Ovary (tissue), 9 donors: ENCODE measurements around the gene PPIL4. TPM values are rescaled to one million over a fixed set of nuclear protein-coding genes. Genes with fewer than 3 reads are reported as not detected.

ENCODE experiments used
- DNase-seq, 5 donors: peaks; one replicate each; pipeline ENCODE4 v3.0.0-alpha.2; 2019 to 2020
- H3K27ac ChIP-seq, 2 donors: fragments of 200-600 bp; one replicate each; pipeline versions ENCODE4 v1.5.1 to v1.8.0; 2019 to 2022
- H3K27me3 ChIP-seq: fragments of 200-600 bp; one replicate; pipeline ENCODE4 v1.8.0; 2022
- H3K36me3 ChIP-seq: fragments of 200-600 bp; sonication (generic); one replicate; pipeline ENCODE4 v1.5.1; 2019
- H3K4me1 ChIP-seq: one replicate; pipeline ENCODE4 v1.8.1; 2013; ENCODE audit warnings: mild to moderate bottlenecking, moderate library complexity; ENCODE audit not compliant: insufficient read depth
- H3K4me3 ChIP-seq: fragments of 200-600 bp; sonication (generic); one replicate; pipeline ENCODE4 v1.5.1; 2017
- H3K9me3 ChIP-seq, 2 donors: fragments of 200-600 bp in 1 of 2; sonication (generic) in 1 of 2; one replicate each; pipeline versions ENCODE4 v1.5.1 to v1.8.1; 2013 to 2019; ENCODE audit warnings: mild to moderate bottlenecking in 1 of 2, moderate library complexity in 1 of 2
- EP300 ChIP-seq: sonication (generic); formaldehyde crosslinking; IDR thresholded peaks from one replicate; pipeline ENCODE4 v1.6.1; 2017; ENCODE audit warnings: antibody characterized with exemption
- POLR2A ChIP-seq: fragments of 450-650 bp; IDR thresholded peaks from one replicate; pipeline ENCODE4 v1.6.1; 2017; ENCODE audit warnings: antibody characterized with exemption, mild to moderate bottlenecking, moderate library complexity
- WGBS, 3 donors: extraction: QIAGEN DNeasy Blood & Tissue Kit in 1 of 3; methylation state at CpG; one replicate each; pipeline versions ENCODE4 v1.1.5 to v1.1.7; 2013 to 2017; 5-methylcytosine and 5-hydroxymethylcytosine counted together
- intact Hi-C, 4 donors: fragments of 100-400 bp; cut with DNase I; formaldehyde crosslinking; loops; one replicate each; pipeline versions ENCODE4 v1.11.0 to v1.15.1; 2022 to 2023
- polyA plus RNA-seq, 2 donors: library from polyadenylated mRNA; stranded (reverse); fragments of 200-250 nt in 1 of 2; fragments of 350-450 nt in 1 of 2; fragmentation: Illumina TruSeq in 1 of 2; extraction: RNeasy Lipid Tissue Mini Kit (QIAGEN cat#74804) in 1 of 2; gene quantifications; one replicate each; pipeline ENCODE4 v1.2.3, GENCODE V29; 2013 to 2014
- total RNA-seq, 7 donors: library from RNA; depleted of rRNA in 2 of 7; stranded (reverse); fragments of >200 nt in 2 of 7; fragmentation: NEBNext Ultra II Directional in 3 of 7; extraction: Animal tissue kit (Norgen Biotek cat#: 25700) in 3 of 7; gene quantifications; one replicate each; pipeline versions ENCODE4 v1.1.0 to v1.2.4, GENCODE V29; 2016 to 2023
- TF ChIP-seq, protein P1 (sequence below), 3 donors: fragments of 450-650 bp in 2 of 3; fragments of 200-600 bp in 1 of 3; IDR thresholded peaks; one replicate each; pipeline versions ENCODE4 v1.5.1 to v1.8.0; 2016 to 2022; ENCODE audit warnings: antibody characterized with exemption in 3 of 3, mild to moderate bottlenecking in 1 of 3
- donor health status: DM: no; HTN: no; CAD: no; lungs with moderate emphysema.
- donor health status: DM: no; HTN: no; CAD: no.
- donor health status: Bipolar disorder and iron deficiency.
- donor health status: DM: yes; HTN: yes; CAD: no.
- donor health status: DM: no; HTN: no; CAD: no.
- donor health status: DM: yes; HTN: yes; CAD: no.

Gene PPIL4
- total and polyA plus RNA-seq, 9 donors = 29.4 to 50.6 (median 37.8) TPM

GRCh38 chr6:149560736-149561135 lies 14.9 kb upstream of the PPIL4 start:
- Histone ChIP-seq H3K4me3 (no peak overlapping the region), H3K27ac (no peak overlapping the region), H3K36me3 (no peaks in the 10 kb centered on the region), H3K9me3 (no peaks in the 10 kb centered on the region), H3K4me1 (no peaks in the 10 kb centered on the region), H3K27me3 (no peaks in the 10 kb centered on the region)
- no peak for TF ChIP-seq EP300
- TF ChIP-seq, protein P1, sequence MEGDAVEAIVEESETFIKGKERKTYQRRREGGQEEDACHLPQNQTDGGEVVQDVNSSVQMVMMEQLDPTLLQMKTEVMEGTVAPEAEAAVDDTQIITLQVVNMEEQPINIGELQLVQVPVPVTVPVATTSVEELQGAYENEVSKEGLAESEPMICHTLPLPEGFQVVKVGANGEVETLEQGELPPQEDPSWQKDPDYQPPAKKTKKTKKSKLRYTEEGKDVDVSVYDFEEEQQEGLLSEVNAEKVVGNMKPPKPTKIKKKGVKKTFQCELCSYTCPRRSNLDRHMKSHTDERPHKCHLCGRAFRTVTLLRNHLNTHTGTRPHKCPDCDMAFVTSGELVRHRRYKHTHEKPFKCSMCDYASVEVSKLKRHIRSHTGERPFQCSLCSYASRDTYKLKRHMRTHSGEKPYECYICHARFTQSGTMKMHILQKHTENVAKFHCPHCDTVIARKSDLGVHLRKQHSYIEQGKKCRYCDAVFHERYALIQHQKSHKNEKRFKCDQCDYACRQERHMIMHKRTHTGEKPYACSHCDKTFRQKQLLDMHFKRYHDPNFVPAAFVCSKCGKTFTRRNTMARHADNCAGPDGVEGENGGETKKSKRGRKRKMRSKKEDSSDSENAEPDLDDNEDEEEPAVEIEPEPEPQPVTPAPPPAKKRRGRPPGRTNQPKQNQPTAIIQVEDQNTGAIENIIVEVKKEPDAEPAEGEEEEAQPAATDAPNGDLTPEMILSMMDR (IDR thresholded peaks at IDR 0.05) = no peak
- TF ChIP-seq POLR2A = no peak
- 63 to 77% (median 72%) methylated on average over 3 of the region's 3 CpGs for WGBS, 3 donors
- intact Hi-C loops = no loop called here
- no peak for DNase-seq

GRCh38 chr6:149559389-149559788 lies 13.5 kb upstream of the PPIL4 start:
- no peak overlapping the region for H3K4me3 ChIP-seq

DNA sequence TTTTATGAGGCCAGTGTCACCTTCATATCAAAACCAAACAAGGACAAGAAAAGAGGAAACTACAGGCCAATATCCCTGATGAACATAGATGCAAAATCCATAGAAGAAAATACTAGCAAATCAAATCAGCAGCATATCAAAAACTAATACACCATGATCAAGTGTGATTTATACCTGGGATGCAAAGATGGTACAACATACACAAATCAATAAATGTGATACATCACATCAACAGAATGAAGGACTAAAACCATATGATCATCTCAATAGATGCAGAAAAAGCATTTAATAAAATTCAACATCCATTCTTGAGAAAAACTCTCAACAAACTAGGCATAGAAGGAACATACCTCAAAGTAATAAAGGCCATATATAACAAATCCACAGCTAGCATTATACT lies 12.2 kb upstream of the PPIL4 start:
- Histone ChIP-seq H3K4me1 (no peaks in the 10 kb centered on the region), H3K27me3 (no peaks in the 10 kb centered on the region), H3K4me3 (no peak overlapping the region), H3K27ac (no peak overlapping the region), H3K36me3 (no peaks in the 10 kb centered on the region), H3K9me3 (no peaks in the 10 kb centered on the region)
- intact Hi-C loops = no loop called here
- DNase-seq = no peak
- TF ChIP-seq, protein P1 (IDR thresholded peaks at IDR 0.05) = no peak
- no peak for TF ChIP-seq EP300
- TF ChIP-seq POLR2A = no peak

More at GRCh38 chr6:149559389-149559788, 13.5 kb upstream of the PPIL4 start:
- TF ChIP-seq, protein P1 (IDR thresholded peaks at IDR 0.05) = no peak
- no peak for TF ChIP-seq POLR2A
- no peak for TF ChIP-seq EP300
- no peak for DNase-seq
- no peaks in the 10 kb centered on the region for H3K4me1 ChIP-seq
- 52 to 71% (median 67%) methylated on average over 2 of the region's 2 CpGs for WGBS, 3 donors
- no peaks in the 10 kb centered on the region for H3K36me3 ChIP-seq
- no peaks in the 10 kb centered on the region for H3K9me3 ChIP-seq
- intact Hi-C loops = no loop called here
- no peaks in the 10 kb centered on the region for H3K27me3 ChIP-seq
- H3K27ac ChIP-seq = no peak overlapping the region

DNA sequence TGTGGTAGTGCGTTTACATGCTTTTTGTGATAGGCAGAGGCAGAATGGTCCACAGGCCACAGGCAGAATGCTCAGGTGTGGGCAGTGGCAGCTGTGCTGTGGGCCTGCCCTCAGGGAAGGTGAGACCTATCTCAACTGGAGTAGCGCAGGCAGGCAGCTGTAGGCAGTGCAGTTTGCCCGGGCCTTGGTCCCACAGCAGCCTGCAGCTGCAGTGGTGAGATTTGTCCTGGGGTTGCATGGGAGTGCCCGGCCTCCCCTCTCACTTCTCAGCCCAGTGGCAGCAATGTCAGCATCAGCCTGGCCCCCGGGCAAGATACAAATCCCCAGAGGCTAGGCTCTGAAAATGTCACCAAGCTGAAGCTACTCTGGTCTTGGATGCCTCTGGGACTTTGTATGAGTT lies 6.1 kb upstream of the PPIL4 start:
- WGBS, 3 donors = 52 to 74% (median 69%) methylated on average over 4 to 5 of the region's 5 CpGs
- Histone ChIP-seq H3K27ac (no peak overlapping the region), H3K27me3 (no peaks in the 10 kb centered on the region), H3K4me3 (no peak overlapping the region), H3K36me3 (no peaks in the 10 kb centered on the region), H3K4me1 (no peaks in the 10 kb centered on the region), H3K9me3 (no peaks in the 10 kb centered on the region)
- intact Hi-C loops = no loop called here
- TF ChIP-seq POLR2A = no peak
- TF ChIP-seq, protein P1 (IDR thresholded peaks at IDR 0.05) = no peak
- TF ChIP-seq EP300 = no peak
- no peak for DNase-seq
